SK-N-SH (cell line): ENCODE data around the gene TMX4. TPM values are rescaled to one million over a fixed set of nuclear protein-coding genes. Genes with fewer than 3 reads are reported as not detected.

ENCODE experiments used
- CTCF ChIA-PET: fragments of 300-600, 350-600 bp; formaldehyde crosslinking; extraction: SDS; loops from one replicate; lab custom pipeline; 2021; lab: Yijun Ruan, JAX
- POLR2A ChIA-PET: fragments of 350-600 bp; sonication (Branson Sonifier 250); formaldehyde crosslinking; extraction: SDS; loops from one replicate; lab custom pipeline; 2020; ENCODE audit warnings: antibody characterized with exemption, inconsistent platforms; lab: Yijun Ruan, JAX
- DNase-seq: peaks from one replicate; pipeline ENCODE4 v3.0.0; 2012
- H2AFZ ChIP-seq: fragments of 200-600 bp; sonication (generic); 2 replicates; pipeline ENCODE4 v1.8.1; 2016; ENCODE audit warnings: antibody characterized with exemption, mild to moderate bottlenecking, low read depth
- H3F3A ChIP-seq: fragments of 200-600 bp; sonication (generic); replicated peaks from 2 replicates; pipeline ENCODE3; 2016; ENCODE audit warnings: antibody characterized with exemption, mild to moderate bottlenecking; ENCODE audit not compliant: insufficient read depth
- H3K27ac ChIP-seq, 2 experiments: fragments of 200-500 bp in 1 of 2; fragments of 200-600 bp in 1 of 2; sonication (Bioruptor generic) in 1 of 2; sonication (generic), shearing (Covaris generic) in 1 of 2; 2 replicates each; pipeline versions ENCODE4 v1.5.1 to v1.6.1; 2014 to 2016; ENCODE audit warnings: low read depth in 2 of 2, inconsistent platforms in 1 of 2, low read length in 1 of 2, mild to moderate bottlenecking in 1 of 2, mixed read lengths in 1 of 2
- H3K27me3 ChIP-seq: fragments of 200-600 bp; sonication (generic), shearing (Covaris generic); 2 replicates; pipeline ENCODE4 v1.6.1; 2016; ENCODE audit warnings: mixed run types; ENCODE audit not compliant: insufficient read depth
- H3K36me3 ChIP-seq, 2 experiments: fragments of 200-500 bp in 1 of 2; fragments of 200-600 bp in 1 of 2; sonication (Bioruptor generic) in 1 of 2; sonication (generic) in 1 of 2; replicated peaks in 1 of 2; 2 replicates each; pipeline versions ENCODE3 to v1.5.1; 2014 to 2016; ENCODE audit warnings: low read length in 1 of 2, mild to moderate bottlenecking in 1 of 2; ENCODE audit not compliant: insufficient read depth in 2 of 2, control insufficient read depth in 1 of 2
- H3K4me1 ChIP-seq, 2 experiments: fragments of 200-500 bp in 1 of 2; fragments of 200-600 bp in 1 of 2; sonication (Bioruptor generic) in 1 of 2; sonication (generic), shearing (Covaris generic) in 1 of 2; 2 replicates each; pipeline versions ENCODE4 v1.5.1 to v1.6.1; 2014 to 2016; ENCODE audit warnings: low read depth in 1 of 2, low read length in 1 of 2, mixed run types in 1 of 2; ENCODE audit not compliant: insufficient read depth in 2 of 2, control insufficient read depth in 1 of 2
- H3K4me2 ChIP-seq: fragments of 200-600 bp; sonication (generic), shearing (Covaris generic); 2 replicates; pipeline ENCODE4 v1.6.1; 2017; ENCODE audit warnings: mixed run types
- H3K4me3 ChIP-seq, 2 experiments: fragments of 200-500 bp in 1 of 2; fragments of 200-600 bp in 1 of 2; sonication (Bioruptor generic) in 1 of 2; sonication (generic), shearing (Covaris generic) in 1 of 2; 2 replicates each; pipeline versions ENCODE4 v1.5.1 to v1.8.1; 2014 to 2016; ENCODE audit warnings: low read depth in 2 of 2, inconsistent platforms in 1 of 2, low read length in 1 of 2, mild to moderate bottlenecking in 1 of 2, mixed read lengths in 1 of 2, moderate library complexity in 1 of 2
- H3K79me2 ChIP-seq: fragments of 200-600 bp; sonication (generic); 2 replicates; pipeline ENCODE4 v1.8.1; 2017; ENCODE audit warnings: mild to moderate bottlenecking; ENCODE audit not compliant: insufficient read depth
- H3K9ac ChIP-seq: fragments of 200-600 bp; sonication (generic); 2 replicates; pipeline ENCODE4 v1.6.1; 2017; ENCODE audit warnings: mixed run types
- H3K9me2 ChIP-seq: fragments of 200-600 bp; sonication (generic); 2 replicates; pipeline ENCODE4 v1.6.1; 2017; ENCODE audit warnings: mixed run types
- H3K9me3 ChIP-seq: fragments of 200-600 bp; sonication (generic); 2 replicates; pipeline ENCODE4 v1.6.1; 2017; ENCODE audit warnings: mixed run types, mild to moderate bottlenecking, moderate library complexity
- H4K20me1 ChIP-seq: fragments of 200-600 bp; sonication (generic); 2 replicates; pipeline ENCODE4 v1.6.1; 2017; ENCODE audit warnings: mild to moderate bottlenecking, mixed run types; ENCODE audit not compliant: insufficient read depth
- CHD2 ChIP-seq: fragments of 150-350 bp; IDR thresholded peaks from 2 replicates; pipeline ENCODE4 v1.6.1; 2018; ENCODE audit warnings: low read length; ENCODE audit not compliant: partially characterized antibody
- EP300 ChIP-seq, 2 experiments: IDR thresholded peaks; 2 replicates each; pipeline versions ENCODE4 v1.4.0 to v1.6.1; 2012; ENCODE audit warnings: borderline replicate concordance in 1 of 2, low read depth in 1 of 2, low read length in 1 of 2
- EZH2phosphoT487 ChIP-seq: fragments of 200-600 bp; sonication (generic); IDR thresholded peaks from 2 replicates; pipeline ENCODE4 v1.6.1; 2017; ENCODE audit warnings: low read depth, mixed run types, mild to moderate bottlenecking, antibody characterized with exemption, moderate library complexity, borderline replicate concordance
- FOXJ3 ChIP-seq: sonication (generic); formaldehyde crosslinking; IDR thresholded peaks from 2 replicates; pipeline ENCODE4 v1.5.1; 2020; ENCODE audit warnings: mild to moderate bottlenecking, missing genetic modification reagents
- FOXM1 ChIP-seq: IDR thresholded peaks from 2 replicates; pipeline ENCODE4 v1.4.0; 2012; ENCODE audit warnings: low read depth, mild to moderate bottlenecking
- GABPA ChIP-seq: IDR thresholded peaks from 2 replicates; pipeline ENCODE4 v1.4.0; 2012; ENCODE audit warnings: low read depth, mild to moderate bottlenecking
- GATA2 ChIP-seq: sonication (generic); formaldehyde crosslinking; IDR thresholded peaks from 2 replicates; pipeline ENCODE4 v1.5.0; 2020; ENCODE audit warnings: mild to moderate bottlenecking, missing genetic modification reagents
- JUND ChIP-seq: IDR thresholded peaks from 2 replicates; pipeline ENCODE4 v1.4.0; 2012
- MXI1 ChIP-seq: IDR thresholded peaks from 2 replicates; pipeline ENCODE4 v1.6.1; 2012; ENCODE audit warnings: mild to moderate bottlenecking, low read depth, low read length, improper control_type of control experiment
- NFIC ChIP-seq: IDR thresholded peaks from 2 replicates; pipeline ENCODE4 v1.4.0; 2012; ENCODE audit warnings: borderline replicate concordance
- NRF1 ChIP-seq: IDR thresholded peaks from 2 replicates; pipeline ENCODE4 v1.6.1; 2012; ENCODE audit warnings: low read depth, mild to moderate bottlenecking, low read length
- POLR2AphosphoS5 ChIP-seq: IDR thresholded peaks from 2 replicates; pipeline ENCODE4 v1.6.1; 2012; ENCODE audit warnings: low read depth, low read length
- RAD21 ChIP-seq: IDR thresholded peaks from 2 replicates; pipeline ENCODE4 v1.6.1; 2012; ENCODE audit warnings: mild to moderate bottlenecking, low read length
- RFX5 ChIP-seq: IDR thresholded peaks from 2 replicates; pipeline ENCODE4 v1.6.1; 2012; ENCODE audit warnings: mild to moderate bottlenecking, improper control_type of control experiment, low read length
- TAF1 ChIP-seq: IDR thresholded peaks from 2 replicates; pipeline ENCODE4 v1.6.1; 2012; ENCODE audit warnings: low read depth, mild to moderate bottlenecking, low read length, moderate library complexity, borderline replicate concordance
- TCF12 ChIP-seq: IDR thresholded peaks from 2 replicates; pipeline ENCODE4 v1.4.0; 2012
- TEAD4 ChIP-seq: IDR thresholded peaks from 2 replicates; pipeline ENCODE4 v1.4.0; 2012; ENCODE audit warnings: mild to moderate bottlenecking, borderline replicate concordance; ENCODE audit not compliant: insufficient read depth
- WGBS: methylation state at CpG from one replicate; pipeline ENCODE4 v1.1.6; 2017; ENCODE audit warnings: low lambda C conversion rate; 5-methylcytosine and 5-hydroxymethylcytosine counted together
- polyA plus RNA-seq, 3 experiments: library from polyadenylated mRNA; depleted of rRNA; stranded (reverse); fragments of >200 nt; gene quantifications; 2 replicates each; pipeline ENCODE4 v1.2.3, GENCODE V29; 2012
- TF ChIP-seq, protein P1 (sequence below): IDR thresholded peaks from 2 replicates; pipeline ENCODE4 v1.6.1; 2012; ENCODE audit warnings: mild to moderate bottlenecking, low read depth, low read length, moderate library complexity
- TF ChIP-seq, protein P2 (sequence below): fragments of 150-350 bp; IDR thresholded peaks from 2 replicates; pipeline ENCODE4 v1.6.1; 2017; ENCODE audit warnings: antibody characterized with exemption, low read length, low read depth, borderline replicate concordance
- TF ChIP-seq, protein P3 (sequence below): IDR thresholded peaks from 2 replicates; pipeline ENCODE4; 2012

Gene TMX4
- polyA plus RNA-seq, 1 of the 3 experiments (the other 2 are of a cell fraction) = 10.9 TPM

DNA sequence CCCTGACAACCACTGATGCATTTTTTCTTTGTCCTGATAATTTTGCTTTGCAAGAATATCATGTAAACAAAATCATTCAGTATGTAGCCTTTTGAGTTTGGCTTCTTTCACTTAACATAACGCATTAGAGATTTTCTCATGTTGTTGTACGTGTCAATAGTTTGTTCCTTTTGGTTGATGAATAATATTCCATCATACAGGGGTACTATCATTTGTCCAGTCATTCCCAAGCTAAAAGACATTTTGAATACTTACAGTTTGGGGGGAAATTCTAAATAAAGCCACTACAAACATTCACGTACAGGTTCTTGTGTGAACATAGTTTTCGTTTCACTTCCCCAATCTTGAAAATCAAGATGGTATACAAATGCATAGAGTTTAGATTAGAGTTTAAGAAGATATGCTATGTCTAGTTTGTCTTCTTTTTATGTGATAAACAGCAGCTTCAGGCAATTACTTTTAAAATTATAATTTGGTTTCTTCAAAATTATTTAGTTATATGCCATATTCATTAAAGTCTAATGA, 84.5 kb downstream of the TMX4 start:
- Histone ChIP-seq H3K27me3 (0 out of 2 replicates have a peak, but pooled peaks cover 9% of the 10 kb centered on the region), H3K79me2 (no peaks in the 10 kb centered on the region), H3K9me2 (no peaks in the 10 kb centered on the region)
- no peak for TF ChIP-seq POLR2AphosphoS5
- TF ChIP-seq GATA2 = no peak
- TF ChIP-seq JUND = no peak
- TF ChIP-seq FOXM1 = no peak
- no peak for TF ChIP-seq RAD21
- TF ChIP-seq GABPA = no peak
- TF ChIP-seq, protein P1, sequence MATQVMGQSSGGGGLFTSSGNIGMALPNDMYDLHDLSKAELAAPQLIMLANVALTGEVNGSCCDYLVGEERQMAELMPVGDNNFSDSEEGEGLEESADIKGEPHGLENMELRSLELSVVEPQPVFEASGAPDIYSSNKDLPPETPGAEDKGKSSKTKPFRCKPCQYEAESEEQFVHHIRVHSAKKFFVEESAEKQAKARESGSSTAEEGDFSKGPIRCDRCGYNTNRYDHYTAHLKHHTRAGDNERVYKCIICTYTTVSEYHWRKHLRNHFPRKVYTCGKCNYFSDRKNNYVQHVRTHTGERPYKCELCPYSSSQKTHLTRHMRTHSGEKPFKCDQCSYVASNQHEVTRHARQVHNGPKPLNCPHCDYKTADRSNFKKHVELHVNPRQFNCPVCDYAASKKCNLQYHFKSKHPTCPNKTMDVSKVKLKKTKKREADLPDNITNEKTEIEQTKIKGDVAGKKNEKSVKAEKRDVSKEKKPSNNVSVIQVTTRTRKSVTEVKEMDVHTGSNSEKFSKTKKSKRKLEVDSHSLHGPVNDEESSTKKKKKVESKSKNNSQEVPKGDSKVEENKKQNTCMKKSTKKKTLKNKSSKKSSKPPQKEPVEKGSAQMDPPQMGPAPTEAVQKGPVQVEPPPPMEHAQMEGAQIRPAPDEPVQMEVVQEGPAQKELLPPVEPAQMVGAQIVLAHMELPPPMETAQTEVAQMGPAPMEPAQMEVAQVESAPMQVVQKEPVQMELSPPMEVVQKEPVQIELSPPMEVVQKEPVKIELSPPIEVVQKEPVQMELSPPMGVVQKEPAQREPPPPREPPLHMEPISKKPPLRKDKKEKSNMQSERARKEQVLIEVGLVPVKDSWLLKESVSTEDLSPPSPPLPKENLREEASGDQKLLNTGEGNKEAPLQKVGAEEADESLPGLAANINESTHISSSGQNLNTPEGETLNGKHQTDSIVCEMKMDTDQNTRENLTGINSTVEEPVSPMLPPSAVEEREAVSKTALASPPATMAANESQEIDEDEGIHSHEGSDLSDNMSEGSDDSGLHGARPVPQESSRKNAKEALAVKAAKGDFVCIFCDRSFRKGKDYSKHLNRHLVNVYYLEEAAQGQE = no peak
- TF ChIP-seq, protein P2, sequence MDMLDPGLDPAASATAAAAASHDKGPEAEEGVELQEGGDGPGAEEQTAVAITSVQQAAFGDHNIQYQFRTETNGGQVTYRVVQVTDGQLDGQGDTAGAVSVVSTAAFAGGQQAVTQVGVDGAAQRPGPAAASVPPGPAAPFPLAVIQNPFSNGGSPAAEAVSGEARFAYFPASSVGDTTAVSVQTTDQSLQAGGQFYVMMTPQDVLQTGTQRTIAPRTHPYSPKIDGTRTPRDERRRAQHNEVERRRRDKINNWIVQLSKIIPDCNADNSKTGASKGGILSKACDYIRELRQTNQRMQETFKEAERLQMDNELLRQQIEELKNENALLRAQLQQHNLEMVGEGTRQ = no peak
- no peak for TF ChIP-seq FOXJ3 (CRISPR knock-in tag)
- TF ChIP-seq MXI1 = no peak
- TF ChIP-seq EZH2phosphoT487 = no peak
- TF ChIP-seq NFIC = no peak
- TF ChIP-seq EP300 (IDR thresholded peaks at IDR 0.05; ENCODE audit: borderline replicate concordance in 1 of 2, low read depth in 1 of 2, low read length in 1 of 2) = no peak
- TF ChIP-seq, all 33 proteins: peak for 0
- H3K4me1 ChIP-seq = peaks cover 0 to 4% of the 10 kb centered on the region in 2 experiments; a peak in 2 of 4 replicates
- H3K27ac ChIP-seq = no peak overlapping the region
- no peaks in the 10 kb centered on the region for H3K9me3 ChIP-seq
- POLR2A ChIA-PET = no interaction called here
- no peak overlapping the region for H3K4me2 ChIP-seq
- H2AFZ ChIP-seq = no peak overlapping the region
- H3K4me3 ChIP-seq = no peak overlapping the region
- DNase-seq = no peak
- WGBS = 77% methylated on average over 4 of the region's 4 CpGs
- no peaks in the 10 kb centered on the region for H3F3A ChIP-seq
- CTCF ChIA-PET = interaction anchor here (1.1 to 7.7 kb wide), 2 partner anchors 111 to 787 kb away, joined by 4 to 140 read pairs; no protein-coding TSS in a partner anchor
- H4K20me1 ChIP-seq = no peaks in the 10 kb centered on the region
- no peaks in the 10 kb centered on the region for H3K36me3 ChIP-seq
- H3K9ac ChIP-seq = no peak overlapping the region

DNA sequence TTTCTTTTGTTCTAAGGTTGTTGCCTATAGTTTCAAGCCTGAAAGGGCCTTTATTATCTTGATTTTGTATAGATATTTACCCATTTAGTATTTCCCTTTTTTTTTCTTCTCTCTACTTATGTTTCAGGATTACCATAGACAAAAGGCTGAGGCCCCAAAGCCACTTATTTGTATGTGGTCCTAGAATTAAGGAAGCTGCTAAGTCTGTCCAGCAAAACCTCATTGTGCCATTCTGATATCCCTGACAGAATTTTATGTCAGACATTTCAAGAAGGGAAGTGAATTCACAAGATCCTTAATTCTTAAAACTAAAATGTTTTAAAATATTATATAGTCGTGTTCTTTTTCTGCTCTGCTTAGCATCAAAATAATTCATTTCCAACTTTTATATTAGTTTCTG, 86.2 kb downstream of the TMX4 start:
- Histone ChIP-seq H3K4me3 (no peak overlapping the region), H3K27me3 (0 out of 2 replicates have a peak, but pooled peaks cover 9% of the 10 kb centered on the region), H3K9me2 (no peaks in the 10 kb centered on the region), H3K4me1 (no peaks in the 10 kb centered on the region), H4K20me1 (no peaks in the 10 kb centered on the region), H3K27ac (no peak overlapping the region), H3K36me3 (no peaks in the 10 kb centered on the region), H3K9me3 (no peaks in the 10 kb centered on the region), H3K4me2 (no peak overlapping the region), H3K9ac (no peak overlapping the region), H3F3A (no peaks in the 10 kb centered on the region), H3K79me2 (no peaks in the 10 kb centered on the region), H2AFZ (no peak overlapping the region)
- no peak for DNase-seq
- POLR2A ChIA-PET = no interaction called here
- CTCF ChIA-PET = interaction anchor here (0.9 to 7.7 kb wide), 2 partner anchors 198 to 788 kb away, joined by 3 to 140 read pairs; partner anchors contain the start of gene PLCB1
- WGBS = 47% methylated on average over 1 of the region's 1 CpG
- TF ChIP-seq TEAD4 (no peak), FOXJ3 (CRISPR knock-in tag) (no peak), NRF1 (no peak), CHD2 (no peak), RFX5 (no peak), TAF1 (no peak), TCF12 (no peak)
- TF ChIP-seq, protein P3, sequence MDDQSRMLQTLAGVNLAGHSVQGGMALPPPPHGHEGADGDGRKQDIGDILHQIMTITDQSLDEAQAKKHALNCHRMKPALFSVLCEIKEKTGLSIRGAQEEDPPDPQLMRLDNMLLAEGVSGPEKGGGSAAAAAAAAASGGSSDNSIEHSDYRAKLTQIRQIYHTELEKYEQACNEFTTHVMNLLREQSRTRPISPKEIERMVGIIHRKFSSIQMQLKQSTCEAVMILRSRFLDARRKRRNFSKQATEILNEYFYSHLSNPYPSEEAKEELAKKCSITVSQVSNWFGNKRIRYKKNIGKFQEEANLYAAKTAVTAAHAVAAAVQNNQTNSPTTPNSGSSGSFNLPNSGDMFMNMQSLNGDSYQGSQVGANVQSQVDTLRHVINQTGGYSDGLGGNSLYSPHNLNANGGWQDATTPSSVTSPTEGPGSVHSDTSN = no peak
- TF ChIP-seq, protein P1 = no peak
